ENCODE measurements around the gene CDK14. TPM values are rescaled to one million over a fixed set of nuclear protein-coding genes. Genes with fewer than 3 reads are reported as not detected.

CDK14 gene
- total RNA-seq, result 35.3 and 36.6 TPM in 2 replicates

DNA sequence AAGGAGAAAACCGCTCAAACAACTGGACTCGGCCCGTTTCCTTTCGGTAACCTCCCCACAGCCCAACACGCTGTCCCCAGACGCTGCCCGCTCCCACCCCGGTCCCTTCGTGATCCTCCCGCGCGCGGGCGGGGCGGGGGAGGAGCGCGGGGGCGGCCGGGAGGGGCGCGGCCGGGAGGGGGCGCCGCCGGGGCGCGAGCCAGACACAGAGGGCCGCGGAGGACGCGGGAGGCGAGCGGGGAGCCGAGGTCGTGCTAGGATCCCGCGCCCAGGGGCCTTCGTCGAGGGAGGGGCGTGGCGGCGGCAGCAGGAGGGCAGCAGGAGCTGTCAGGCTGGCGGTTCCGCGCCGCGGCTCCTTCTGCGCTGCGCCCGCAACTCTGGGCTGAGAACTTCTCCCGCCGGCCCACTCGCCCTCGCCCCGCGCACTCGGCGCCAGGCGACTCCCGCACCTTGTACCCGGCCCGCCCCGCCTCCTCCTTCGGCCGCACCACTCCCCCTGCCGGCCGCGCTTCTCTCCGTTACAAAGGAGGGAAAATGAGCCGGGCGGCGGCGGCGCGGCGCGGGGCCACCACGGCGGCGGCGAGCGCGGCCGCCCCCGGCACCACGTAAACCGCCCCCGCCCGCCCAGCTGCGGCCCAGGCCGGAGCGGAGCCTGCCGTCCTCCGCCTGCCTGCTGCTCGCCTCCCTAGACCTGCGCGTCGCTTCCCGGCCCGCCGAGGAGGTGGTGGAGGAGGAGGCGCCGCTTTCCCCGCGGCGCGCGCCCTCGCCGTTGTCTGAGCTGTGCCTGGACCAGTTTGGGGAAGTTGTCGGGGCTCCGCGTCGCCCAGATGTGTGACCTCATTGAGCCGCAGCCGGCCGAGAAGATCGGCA lies at the start of gene CDK14:
Gene CDK14, plus strand, starts transcription at position 521 of the 870 bp plus-strand sequence. Its CDS starts 307 bp downstream, at position 828.

Other genes with a start within 250 kb of the CDK14 start
- 22.7 and 22.8 TPM in 2 replicates for gene GTPBP10, start 249.6 kb upstream of the CDK14 start, total RNA-seq
- gene CLDN12, start 192.9 kb upstream of the CDK14 start, total RNA-seq, result 24.8 and 30.3 TPM in 2 replicates
- not detected in 2 replicates for gene PTTG1IP2, start 126.7 kb upstream of the CDK14 start, total RNA-seq

All from myometrial cell (primary cell).